GM18909 (cell line): Measurements from ENCODE around the gene CKLF.
"Not testable (repeated sequence)": the region's sequence is repeated elsewhere in the genome, so short reads cannot be mapped to it uniquely, and the experiment has no call there.

Experiments
- ATAC-seq: cut with Tn5 transposase; IDR thresholded peaks from one replicate; pipeline ENCODE4 v1.9.1; 2021; ENCODE audit warnings: mild to moderate bottlenecking; ENCODE audit not compliant: unreplicated experiment, poor library complexity

Gene CKLF

DNA sequence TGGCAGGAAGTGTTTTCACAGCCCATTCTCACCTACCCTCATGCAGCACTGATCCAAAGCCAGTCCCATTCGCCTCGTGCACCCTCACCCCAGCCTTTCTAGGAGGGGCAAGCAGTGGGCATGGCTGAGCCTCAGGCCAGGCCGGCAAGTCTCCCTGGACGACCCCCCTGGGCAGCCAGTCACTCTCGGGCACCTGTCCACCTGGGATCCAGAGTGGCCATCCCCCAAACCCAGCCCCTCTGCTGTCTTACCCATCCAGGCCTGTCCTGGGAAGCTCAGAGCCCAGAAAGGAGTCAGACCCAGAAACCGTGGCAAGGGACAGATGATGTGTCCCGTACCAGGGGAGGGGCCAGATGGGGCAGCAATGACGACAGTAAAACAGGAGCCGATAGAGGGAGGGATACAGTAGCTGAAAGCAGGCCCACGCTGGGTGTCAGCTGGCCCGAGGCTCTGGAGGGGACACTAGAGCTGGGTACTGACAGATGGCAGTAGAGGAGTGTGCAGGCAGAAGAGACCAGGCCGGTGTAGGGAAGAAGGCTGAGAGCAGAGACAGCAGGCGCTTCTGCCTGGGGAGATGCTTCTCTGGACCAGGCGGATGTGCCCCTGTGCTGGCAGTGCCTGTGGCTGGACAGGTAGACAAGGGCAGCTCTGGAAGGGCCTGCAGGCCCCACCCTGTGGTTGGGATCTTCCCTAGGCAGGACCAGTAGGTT is 57.9 kb downstream of the CKLF start:
- no peak for ATAC-seq

DNA sequence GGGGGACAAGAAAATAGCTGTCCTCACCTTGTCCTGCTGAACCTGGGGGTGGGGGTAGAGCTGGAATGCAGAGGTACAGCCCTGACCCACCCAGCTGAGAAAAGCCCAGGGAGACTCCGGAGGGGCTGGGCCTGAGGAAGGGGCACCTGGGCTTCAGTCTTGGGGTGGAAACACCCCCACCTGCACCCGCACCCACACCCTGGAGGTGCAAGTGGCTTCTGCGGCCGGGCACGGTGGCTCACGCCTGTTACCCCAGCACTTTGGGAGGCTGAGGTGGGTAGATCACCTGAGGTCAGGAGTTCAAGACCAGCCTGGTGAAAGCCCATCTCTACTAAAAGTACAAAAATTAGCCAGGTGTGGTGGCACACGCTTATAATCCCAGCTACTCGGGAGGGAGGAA is 59.5 kb downstream of the CKLF start:
- ATAC-seq = not testable (repeated sequence)

DNA sequence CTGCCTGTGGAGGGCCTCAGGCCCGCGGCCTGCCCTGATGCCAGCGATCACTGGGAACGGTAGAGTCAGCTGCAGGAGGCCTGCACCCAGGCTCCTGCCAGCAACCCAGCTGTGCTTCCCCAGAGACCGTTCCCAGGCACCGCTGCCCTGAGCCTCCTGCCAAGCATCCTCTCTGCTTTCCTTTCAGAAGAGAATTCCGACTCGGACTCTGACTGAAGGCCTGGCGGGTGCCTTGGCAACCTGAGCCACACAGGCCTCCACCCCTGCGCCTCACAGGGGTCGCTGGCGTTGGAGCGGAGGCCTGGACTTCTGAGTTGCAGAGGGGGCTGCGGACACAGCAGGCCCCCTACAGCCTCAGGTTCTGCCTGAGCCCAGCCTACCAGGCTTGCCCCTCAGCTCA is 60.0 kb downstream of the CKLF start:
- ATAC-seq = no peak

DNA sequence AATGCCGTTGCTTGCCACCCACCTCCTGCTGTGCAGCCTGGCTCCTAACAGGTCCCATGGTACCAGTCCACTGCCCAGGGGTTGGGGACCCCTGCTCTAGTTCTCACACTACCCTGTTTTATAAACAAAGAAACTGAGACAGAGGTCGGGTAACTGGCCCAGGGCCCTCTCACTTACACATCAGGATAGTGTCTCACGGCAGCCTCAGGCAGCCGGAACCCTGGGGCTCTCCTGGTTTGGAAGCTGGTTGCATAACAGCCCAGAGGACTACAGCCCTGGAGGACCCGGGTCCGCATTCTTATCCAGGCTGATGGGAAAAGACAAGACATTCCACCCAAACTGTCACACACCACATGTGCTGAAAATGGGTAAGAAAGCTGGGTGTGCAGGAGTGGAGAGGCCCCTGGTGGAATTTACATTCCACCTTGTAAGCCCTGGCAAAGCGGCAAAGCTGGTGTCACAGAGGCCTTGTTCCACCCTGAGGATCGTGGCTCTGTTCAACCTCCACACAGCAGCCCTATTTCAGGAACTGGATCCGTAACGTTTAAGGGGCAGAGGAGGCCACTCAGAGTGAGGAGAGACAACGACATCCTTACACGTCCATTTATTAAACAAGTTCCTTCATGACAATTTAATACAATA is 61.9 kb downstream of the CKLF start:
- no peak for ATAC-seq
